Measurements from ENCODE around the gene ACO2.
"Not testable (repeated sequence)": the region's sequence is repeated elsewhere in the genome, so short reads cannot be mapped to it uniquely, and the experiment has no call there.

The ACO2 gene

DNA sequence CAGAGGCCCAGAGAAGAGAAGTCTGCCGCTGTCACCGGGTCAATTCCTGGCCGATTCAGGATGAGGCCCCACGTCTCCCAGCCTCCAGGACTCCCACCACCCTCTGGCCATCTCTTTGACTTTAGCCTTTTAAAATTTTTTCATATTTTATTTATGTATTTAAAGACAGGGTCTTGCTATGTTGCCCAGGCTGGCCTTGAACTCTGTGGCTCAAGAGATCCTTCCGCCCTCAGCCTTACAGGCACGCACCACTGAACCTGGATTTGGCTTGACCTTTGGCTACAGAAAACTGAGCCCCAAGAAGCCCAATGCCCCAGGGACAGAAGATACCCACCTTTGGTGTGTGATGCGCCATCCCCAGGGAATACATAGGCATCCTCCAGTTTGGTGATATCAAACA, 71.4 kb downstream of the ACO2 start:
- no peak for DNase-seq (ENCODE audit: low spot score)

GRCh38 chr22:41541484-41541883, 72.6 kb downstream of the ACO2 start:
- no peak for DNase-seq (ENCODE audit: low spot score)

- DNase-seq (ENCODE audit: low spot score): no peak
Observed at GRCh38 chr22:41542224-41542623, 73.3 kb downstream of the ACO2 start.

DNA sequence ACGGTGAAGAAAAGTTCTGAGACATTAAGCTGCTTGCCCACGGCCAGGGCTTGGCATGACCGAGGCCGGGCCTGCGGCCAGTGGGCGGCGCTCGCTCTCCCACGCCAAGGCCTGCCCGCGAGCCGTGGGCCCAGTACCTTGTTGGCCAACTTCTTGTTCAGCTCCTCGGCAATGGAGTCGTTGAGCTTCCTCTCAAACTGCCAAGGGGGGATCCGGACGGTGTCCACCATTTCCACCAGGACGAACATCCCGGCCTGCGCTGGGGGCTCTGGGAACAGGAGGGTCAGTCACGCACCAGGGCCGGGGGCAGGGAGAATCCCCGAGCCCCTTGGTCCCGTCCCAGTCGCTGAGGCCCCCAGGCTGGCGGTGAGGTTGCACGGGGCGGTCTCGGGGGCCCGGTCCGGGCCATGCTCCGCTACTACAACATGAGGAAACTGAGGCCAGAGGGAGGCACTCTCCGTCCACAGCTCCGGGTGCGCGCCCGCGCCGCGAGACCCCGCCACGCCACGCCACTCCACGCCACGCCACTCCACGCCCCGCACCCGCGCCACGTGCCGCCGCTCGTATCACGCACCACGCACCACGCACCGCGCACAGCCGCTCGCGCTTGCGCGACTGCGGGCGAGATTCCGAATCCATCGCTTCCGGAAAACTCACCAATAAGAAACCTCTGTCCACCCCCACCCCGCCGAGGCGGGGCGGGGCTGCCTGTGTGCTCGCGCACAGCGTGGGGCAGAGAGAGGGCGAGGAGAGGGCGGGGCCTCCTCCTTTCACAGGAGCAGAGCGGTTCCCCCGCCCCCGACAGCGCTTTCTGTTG, 75.1 kb downstream of the ACO2 start, which contains the start of gene POLR3H:
TSS of gene POLR3H (minus strand) at position 617 of the 817 bp plus-strand sequence. CDS start at position 248, 369 bp downstream.
- DNase-seq (ENCODE audit: low spot score): peak; percentile 99

GRCh38 chr22:41544671-41545476, 76.0 kb downstream of the ACO2 start:
- no peak for DNase-seq (ENCODE audit: low spot score)

GRCh38 chr22:41548830-41549211, 79.9 kb downstream of the ACO2 start:
- DNase-seq (ENCODE audit: low spot score): no peak

DNA sequence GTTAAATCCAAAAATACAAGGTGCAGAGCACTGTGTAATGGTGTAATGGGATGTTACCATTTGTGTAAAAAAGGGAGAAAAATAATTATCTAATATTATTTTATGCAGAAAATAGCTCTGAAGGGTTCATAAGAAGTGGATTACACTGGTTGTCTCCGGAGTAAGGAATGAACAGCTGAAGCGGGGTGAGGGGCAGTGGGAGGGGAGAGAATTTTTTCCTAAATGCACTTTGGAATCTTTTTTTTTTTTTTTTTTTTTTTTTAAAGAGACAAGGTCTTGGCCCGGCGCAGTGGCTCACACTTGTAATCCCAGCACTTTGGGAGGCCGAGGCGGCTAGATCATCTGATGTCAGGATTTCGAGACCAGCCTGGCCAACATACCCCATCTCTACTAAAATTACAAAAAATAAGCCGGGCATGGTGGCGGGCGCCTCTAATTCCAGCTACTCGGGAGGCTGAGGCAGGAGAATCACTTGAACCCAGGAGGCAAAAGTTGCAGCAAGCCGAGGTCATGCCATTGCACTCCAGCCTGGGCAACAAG, 82.1 kb downstream of the ACO2 start:
- DNase-seq (ENCODE audit: low spot score): no peak

DNA sequence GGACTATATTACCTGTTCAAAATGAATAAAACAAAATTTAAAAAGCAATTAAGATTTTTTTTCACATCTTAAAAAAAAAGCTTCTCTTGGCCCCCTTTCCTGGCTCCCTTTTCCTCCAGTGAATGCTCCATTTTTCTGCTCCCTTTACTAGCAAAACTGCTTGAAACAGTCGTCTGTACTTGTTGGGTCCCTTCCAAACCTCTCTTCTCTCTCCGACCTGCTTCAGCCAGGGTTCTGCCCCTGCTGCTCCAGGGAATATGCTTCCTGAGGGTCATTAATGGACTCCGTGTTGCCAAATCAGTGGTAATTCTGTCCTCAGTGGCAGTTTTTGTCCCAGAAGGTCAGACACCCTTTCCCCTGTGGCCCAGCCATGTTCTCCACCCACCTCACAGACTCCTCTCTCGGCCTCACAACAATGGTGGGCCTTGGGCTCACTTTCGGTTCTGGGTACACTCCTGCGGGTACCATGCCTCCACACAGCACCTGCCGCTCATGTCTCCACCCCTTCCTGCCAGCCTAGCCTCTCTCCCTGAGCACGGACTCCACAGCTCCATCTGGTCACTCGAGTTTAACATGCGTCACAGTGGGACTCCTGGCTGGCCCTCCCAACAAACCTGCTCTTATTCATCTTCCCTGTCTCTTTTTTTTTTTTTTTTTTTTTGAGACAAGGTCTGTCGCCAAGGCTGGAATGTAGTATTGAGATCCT, 83.1 kb downstream of the ACO2 start:
- no peak for DNase-seq (ENCODE audit: low spot score)

DNA sequence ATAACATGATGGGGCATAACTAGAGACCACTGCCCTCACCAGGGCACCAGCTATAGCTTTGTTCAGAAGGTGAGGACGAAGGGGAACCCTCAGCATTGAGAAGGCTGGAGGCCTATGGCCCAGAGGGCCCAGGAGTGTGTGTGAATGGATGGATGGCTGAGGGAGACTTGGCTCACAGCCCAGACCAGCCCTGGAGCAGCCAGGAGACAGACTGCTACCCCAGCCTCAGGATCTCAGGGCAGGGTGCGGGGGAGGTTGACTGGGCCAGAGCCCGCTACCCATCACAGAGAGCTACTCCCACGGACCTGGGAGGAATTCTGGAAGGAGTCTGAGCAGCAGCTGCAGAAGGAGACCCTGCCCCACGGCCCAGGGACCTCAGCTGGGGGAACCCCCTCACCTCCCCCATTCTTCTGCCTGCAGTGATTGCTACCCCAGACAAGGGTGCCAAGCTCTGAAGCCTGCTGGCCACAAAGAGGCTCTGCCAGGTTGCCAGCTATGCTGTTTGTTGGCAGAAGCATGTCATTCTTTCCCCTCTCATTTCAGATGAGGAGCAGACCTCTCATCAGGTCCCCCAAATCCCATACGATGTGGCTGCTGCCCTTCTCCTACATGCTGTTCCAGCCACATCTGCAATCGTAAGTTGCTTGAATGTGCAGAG, 86.5 kb downstream of the ACO2 start:
- DNase-seq (ENCODE audit: low spot score): no peak

- no peak for DNase-seq (ENCODE audit: low spot score)
Observed at GRCh38 chr22:41556561-41556960, 87.6 kb downstream of the ACO2 start.

GRCh38 chr22:41557401-41558240, 88.7 kb downstream of the ACO2 start:
- peak; percentile 49 for DNase-seq (ENCODE audit: low spot score)

GRCh38 chr22:41558241-41558630, 89.3 kb downstream of the ACO2 start:
- not testable (repeated sequence) for DNase-seq (ENCODE audit: low spot score)

- no peak for DNase-seq (ENCODE audit: low spot score)
Observed at GRCh38 chr22:41560095-41560471, 91.2 kb downstream of the ACO2 start.

DNA sequence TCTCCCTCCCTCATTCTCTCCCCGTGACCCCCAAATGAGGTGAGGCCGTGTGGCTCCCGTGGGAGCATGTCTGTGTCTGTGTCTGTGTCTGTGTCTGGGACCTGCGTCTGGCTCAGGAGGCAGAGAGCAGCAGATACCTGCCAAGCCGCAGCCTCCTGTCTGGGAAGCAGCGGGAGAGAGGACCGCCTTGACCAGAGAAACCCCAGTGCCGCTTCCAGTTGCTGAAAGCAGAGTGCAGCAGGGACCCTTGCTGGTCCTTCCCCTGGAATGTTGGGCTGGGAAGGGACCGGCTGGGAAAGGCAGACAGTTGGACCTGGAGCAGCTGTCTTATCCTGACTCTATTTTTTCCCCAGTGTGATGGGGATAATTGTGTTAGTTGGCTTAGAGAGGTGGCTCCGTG, 92.4 kb downstream of the ACO2 start:
- DNase-seq (ENCODE audit: low spot score): no peak

DNA sequence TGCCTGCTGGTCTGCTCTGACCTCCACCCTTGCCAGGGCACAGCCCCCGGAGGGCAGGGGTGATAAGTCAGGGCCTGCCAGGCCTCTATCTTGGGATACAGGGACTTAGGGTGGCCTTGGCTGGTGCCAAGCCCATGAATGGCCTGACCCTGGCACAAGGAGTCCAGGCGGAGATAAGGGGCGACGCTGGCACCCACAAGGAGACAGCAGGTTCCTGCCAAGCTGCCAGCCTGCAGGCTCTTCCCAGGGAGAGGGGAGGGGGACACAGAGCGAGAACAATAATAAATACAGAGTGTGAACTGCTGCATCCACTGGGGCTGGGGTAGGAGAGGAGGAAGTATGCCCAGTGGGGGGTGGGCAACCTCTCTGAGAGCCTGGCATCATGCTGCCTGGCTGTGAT, 92.9 kb downstream of the ACO2 start:
- DNase-seq (ENCODE audit: low spot score): no peak

GRCh38 chr22:41562461-41562860, 93.5 kb downstream of the ACO2 start:
- no peak for DNase-seq (ENCODE audit: low spot score)

DNA sequence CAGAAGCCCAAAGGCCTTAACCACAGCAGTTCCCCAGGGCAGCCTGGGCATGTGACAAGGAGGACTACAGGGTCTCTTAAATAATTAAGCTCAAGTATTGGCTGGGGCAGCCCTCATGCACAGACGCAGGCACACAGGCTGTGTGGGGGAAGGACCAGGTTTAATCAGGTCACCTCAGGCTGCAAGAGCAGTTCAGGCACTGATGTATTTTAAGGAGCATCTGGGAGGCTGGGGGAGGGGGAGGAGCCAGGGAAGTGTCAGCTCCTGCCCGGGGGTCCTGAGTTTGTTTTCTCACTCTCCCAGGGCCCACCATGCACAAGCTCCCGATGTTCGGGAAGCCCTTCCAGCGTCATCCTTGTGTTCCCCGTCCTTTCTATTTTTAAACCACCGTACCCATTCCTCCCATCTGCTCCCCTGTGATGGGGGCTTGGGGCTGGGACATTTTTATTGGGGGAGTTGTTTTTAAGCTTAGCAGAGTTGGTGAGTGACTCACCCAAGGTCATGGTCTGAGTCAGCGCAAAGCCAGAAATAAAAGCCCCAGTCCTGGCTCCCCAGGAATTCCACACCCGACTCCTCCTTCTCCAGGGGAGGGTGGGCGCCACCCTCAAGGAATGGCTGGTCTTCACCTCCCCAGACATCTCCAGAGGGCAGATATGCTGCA, 94.3 kb downstream of the ACO2 start:
- DNase-seq (ENCODE audit: low spot score): no peak

DNA sequence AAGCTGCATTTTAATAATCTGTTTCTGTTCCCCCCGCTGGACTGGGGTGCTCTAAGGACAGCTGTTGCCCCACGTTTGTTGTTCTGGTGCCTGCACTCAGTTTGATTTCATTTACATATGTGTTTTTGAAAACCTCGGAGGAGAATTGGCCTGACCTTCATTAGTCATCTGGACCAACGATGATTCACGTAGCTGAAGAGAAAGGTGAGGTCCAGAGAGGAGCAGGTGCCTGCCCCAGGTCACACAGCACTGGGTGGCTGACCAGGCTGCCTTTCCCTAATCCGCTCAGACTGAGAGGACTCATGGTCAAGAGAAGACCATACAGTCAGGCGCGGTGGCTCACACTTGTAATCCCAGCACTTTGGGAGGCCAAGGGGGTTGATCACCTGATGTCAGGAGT, 95.6 kb downstream of the ACO2 start:
- no peak for DNase-seq (ENCODE audit: low spot score)

- DNase-seq (ENCODE audit: low spot score): no peak
Observed at GRCh38 chr22:41565403-41566054, 96.6 kb downstream of the ACO2 start.

DNA sequence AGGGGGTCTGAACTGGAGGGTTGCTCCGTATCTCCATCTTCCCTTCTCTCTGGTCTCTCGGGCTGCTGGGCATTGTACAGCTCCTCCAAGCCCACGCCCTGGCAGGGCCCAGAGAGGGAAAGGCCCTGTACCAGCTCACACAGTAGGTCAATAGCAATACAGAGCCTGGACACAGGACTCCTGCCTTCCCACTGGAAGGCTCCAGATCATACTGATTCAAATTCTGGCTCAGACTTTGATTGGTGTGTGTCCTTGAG, 98.5 kb downstream of the ACO2 start:
- DNase-seq (ENCODE audit: low spot score): no peak
